CD4-positive, alpha-beta memory T cell (primary cell): ENCODE data around the gene SUPT5H. TPM values are rescaled to one million over a fixed set of nuclear protein-coding genes. Genes with fewer than 3 reads are reported as not detected.
A peak's percentile ranks its signal among the peaks of the same experiment; 100 is the strongest.

ENCODE experiments used
- CTCF ChIA-PET: fragments of 350-600 bp; sonication (Branson Sonifier 250); formaldehyde crosslinking; loops from one replicate; lab custom pipeline; 2021; ENCODE audit warnings: inconsistent platforms; ENCODE audit not compliant: partially characterized antibody; lab: Charles Lee
- POLR2A ChIA-PET: fragments of 350-600 bp; sonication (Branson Sonifier 250); formaldehyde crosslinking; loops from one replicate; lab custom pipeline; 2021; ENCODE audit not compliant: partially characterized antibody; lab: Charles Lee
- DNase-seq, 5 donors: peaks; one replicate each; pipeline versions ENCODE4 v3.0.0 to v3.0.0-alpha.2; 2020 to 2022; ENCODE audit warnings: mixed read lengths in 1 of 5
- H3K27ac ChIP-seq: one replicate; pipeline ENCODE4 v1.7.0; 2013; ENCODE audit warnings: low read depth, low read length
- H3K27me3 ChIP-seq: 2 replicates; pipeline ENCODE4 v1.7.0; 2013; ENCODE audit warnings: mild to moderate bottlenecking, low read length, moderate library complexity; ENCODE audit not compliant: insufficient read depth
- H3K36me3 ChIP-seq: 2 replicates; pipeline ENCODE4 v1.7.0; 2013; ENCODE audit warnings: mild to moderate bottlenecking, low read length, moderate library complexity; ENCODE audit not compliant: insufficient read depth
- H3K4me1 ChIP-seq: 2 replicates; pipeline ENCODE4 v1.7.0; 2013; ENCODE audit warnings: mild to moderate bottlenecking, low read length, moderate library complexity; ENCODE audit not compliant: insufficient read depth
- H3K4me3 ChIP-seq, 2 donors: one replicate each; pipeline ENCODE4 v1.7.0; 2013; ENCODE audit warnings: low read length in 2 of 2, mild to moderate bottlenecking in 1 of 2
- H3K9me3 ChIP-seq, 2 donors: one replicate each; pipeline ENCODE4 v1.7.0; 2013; ENCODE audit warnings: low read length in 2 of 2, control low read depth in 1 of 2; ENCODE audit not compliant: control insufficient read depth in 1 of 2
- H3K27ac Mint-ChIP-seq, 7 donors: one replicate each; pipeline ENCODE4 v1.8.0; 2020 to 2021; ENCODE audit warnings: mixed read lengths in 7 of 7, mild to moderate bottlenecking in 6 of 7, inconsistent platforms in 3 of 7, moderate library complexity in 3 of 7
- H3K27me3 Mint-ChIP-seq, 2 donors: one replicate each; pipeline ENCODE4 v1.8.0; 2020 to 2021; ENCODE audit warnings: mixed read lengths in 2 of 2
- H3K36me3 Mint-ChIP-seq, 2 donors: one replicate each; pipeline ENCODE4 v1.8.0; 2020 to 2021; ENCODE audit warnings: mixed read lengths in 2 of 2, inconsistent platforms in 1 of 2, mild to moderate bottlenecking in 1 of 2
- H3K4me1 Mint-ChIP-seq, 4 donors: one replicate each; pipeline ENCODE4 v1.8.0; 2020 to 2021; ENCODE audit warnings: mixed read lengths in 4 of 4, mild to moderate bottlenecking in 1 of 4
- H3K4me3 Mint-ChIP-seq, 8 donors: one replicate each; pipeline ENCODE4 v1.8.0; 2020 to 2021; ENCODE audit warnings: mixed read lengths in 8 of 8, mild to moderate bottlenecking in 7 of 8, moderate library complexity in 6 of 8, inconsistent platforms in 3 of 8
- H3K9me3 Mint-ChIP-seq, 8 donors: one replicate each; pipeline ENCODE4 v1.8.0; 2020 to 2021; ENCODE audit warnings: mixed read lengths in 8 of 8, mild to moderate bottlenecking in 5 of 8, inconsistent platforms in 3 of 8, moderate library complexity in 1 of 8
- intact Hi-C: fragments of 100-400 bp; cut with micrococcal nuclease; formaldehyde crosslinking; loops from one replicate; pipeline ENCODE4 v1.15.1; 2023
- polyA plus RNA-seq, 2 donors: library from polyadenylated mRNA; unstranded; fragments of 300-500 nt; fragmentation: Illumina TruSeq; gene quantifications; one replicate each; pipeline ENCODE4 v1.2.3, GENCODE V29; 2021
- total RNA-seq, 2 experiments: library from RNA; stranded (reverse); gene quantifications; one replicate each; pipeline ENCODE4 v1.2.3, GENCODE V29; 2021

SUPT5H gene
- total and polyA plus RNA-seq, 4 experiments from 2014 or later: 47.4 to 236 (median 173) TPM

DNA sequence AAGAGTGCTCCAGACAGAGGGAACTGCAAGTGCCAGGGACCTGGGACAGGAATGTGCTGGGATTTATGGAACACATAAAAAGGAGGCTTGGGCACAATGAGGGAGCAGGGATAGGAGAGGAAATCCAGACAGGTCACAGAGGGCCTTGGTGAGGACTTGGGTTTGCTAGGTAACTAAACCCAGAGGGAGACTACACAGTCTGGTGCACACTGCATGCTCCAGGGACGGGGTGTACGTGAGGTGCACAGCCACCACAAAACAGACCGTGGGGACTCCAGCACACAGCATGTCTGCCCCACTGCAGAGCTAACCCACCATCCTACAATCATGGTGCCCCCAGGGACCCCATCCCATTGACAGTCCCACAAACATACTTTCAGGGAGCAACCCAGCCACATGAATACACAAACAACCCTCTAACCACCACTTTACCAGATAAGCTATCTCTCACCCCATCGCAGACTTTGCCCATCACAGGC lies 44.3 kb upstream of the SUPT5H start:
- H3K4me1 ChIP-seq: peaks cover 84% of the 10 kb centered on the region
- ChIA-PET POLR2A (interaction anchor here (0.7 to 11.3 kb wide), 14 partner anchors 7 to 1205 kb away, joined by 3 to 384 read pairs (median 10); partner anchors contain the start of genes GMFG, MED29, PAF1 and PLEKHG2), CTCF (interaction anchor here (1.0 to 15.4 kb wide), 6 partner anchors 11 to 279 kb away, joined by 3 to 215 read pairs (median 6); partner anchors contain the start of genes GMFG, PLEKHG2 and RPS16)
- DNase-seq: no peak
- peaks cover 3% of the 10 kb centered on the region for H3K36me3 ChIP-seq
- no peaks in the 10 kb centered on the region for H3K9me3 Mint-ChIP-seq
- H3K27ac Mint-ChIP-seq: peak overlapping the region; percentile 98 to 100 (median 99)
- peaks cover 0 to 18% of the 10 kb centered on the region in 2 donors for H3K36me3 Mint-ChIP-seq
- intact Hi-C loops: loop anchor here (1.0 to 2.0 kb wide), 2 partner anchors 11 to 44 kb away; partner anchors contain the start of genes PLEKHG2 and SUPT5H
- H3K4me3 Mint-ChIP-seq: peak overlapping the region; percentile 78 to 96 (median 83)
- no peaks in the 10 kb centered on the region for H3K9me3 ChIP-seq
- peak overlapping the region in 1 of 2 donors; percentile 13 for H3K4me3 ChIP-seq
- H3K27me3 Mint-ChIP-seq: no peaks in the 10 kb centered on the region
- no peaks in the 10 kb centered on the region for H3K27me3 ChIP-seq
- H3K4me1 Mint-ChIP-seq: peaks cover 36 to 89% (median 71%) of the 10 kb centered on the region in 4 donors
- H3K27ac ChIP-seq: peak overlapping the region; percentile 100

DNA sequence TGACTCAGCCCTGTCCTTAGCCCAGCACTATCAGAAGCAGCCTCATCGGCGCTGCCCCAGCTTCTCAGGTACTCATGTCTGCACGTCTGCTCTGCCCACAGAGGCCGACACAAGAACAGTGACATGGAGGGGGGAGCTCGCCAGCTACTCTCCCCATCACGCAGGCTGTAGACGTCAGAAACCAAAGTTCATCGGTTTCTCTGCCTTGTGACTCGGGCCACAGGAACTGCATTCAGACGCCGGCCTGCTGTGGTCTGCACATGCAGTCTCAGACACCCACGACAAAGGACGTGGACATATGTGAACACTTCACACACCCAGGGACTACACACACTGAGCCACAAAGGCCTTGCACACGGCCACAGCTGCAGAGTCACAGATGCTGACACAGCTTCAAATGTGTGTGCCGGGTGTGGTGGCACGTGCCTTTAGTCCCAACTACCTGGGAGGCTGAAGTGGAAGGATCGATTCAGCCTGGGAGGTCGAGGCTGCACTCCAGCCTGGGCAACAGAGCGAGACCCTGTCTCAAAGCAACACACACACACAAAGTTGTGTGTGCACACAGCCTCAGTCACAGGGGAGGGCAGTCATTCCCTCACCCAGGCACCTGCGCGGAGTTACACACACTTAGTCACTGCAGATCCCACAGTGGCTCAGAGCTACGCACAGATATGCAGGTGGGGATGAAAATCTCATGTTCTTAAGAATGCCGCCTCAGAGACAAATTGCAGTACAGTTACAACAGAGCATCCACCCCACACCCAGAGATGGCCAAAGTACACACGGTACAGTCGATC lies 43.6 kb upstream of the SUPT5H start:
- Histone ChIP-seq H3K27ac (peak overlapping the region; percentile 100), H3K9me3 (no peaks in the 10 kb centered on the region), H3K36me3 (peaks cover 3% of the 10 kb centered on the region), H3K27me3 (no peaks in the 10 kb centered on the region), H3K4me1 (peaks cover 87% of the 10 kb centered on the region), H3K4me3 (peak overlapping the region in 1 of 2 donors; percentile 83)
- ChIA-PET POLR2A (interaction anchor here (0.7 to 11.3 kb wide), 15 partner anchors 6 to 1208 kb away, joined by 3 to 384 read pairs (median 8); partner anchors contain the start of genes GMFG, MED29, PAF1 and PLEKHG2), CTCF (interaction anchor here (1.0 to 15.4 kb wide), 6 partner anchors 10 to 279 kb away, joined by 3 to 215 read pairs (median 6); partner anchors contain the start of genes GMFG, PLEKHG2 and RPS16)
- peak; percentile 86 to 99 (median 86) for DNase-seq
- Mint-ChIP-seq H3K36me3 (peaks cover 0 to 23% of the 10 kb centered on the region in 2 donors), H3K27ac (peak overlapping the region; percentile 98 to 100 (median 99)), H3K27me3 (no peaks in the 10 kb centered on the region), H3K9me3 (peaks cover 0 to 1% (median 0%) of the 10 kb centered on the region in 8 donors), H3K4me1 (peaks cover 38 to 94% (median 74%) of the 10 kb centered on the region in 4 donors), H3K4me3 (peak overlapping the region; percentile 78 to 96 (median 83))
- intact Hi-C loops: loop anchor here (1.0 to 2.0 kb wide), 3 partner anchors 10 to 43 kb away; partner anchors contain the start of genes MED29, PAF1, PLEKHG2 and SUPT5H

DNA sequence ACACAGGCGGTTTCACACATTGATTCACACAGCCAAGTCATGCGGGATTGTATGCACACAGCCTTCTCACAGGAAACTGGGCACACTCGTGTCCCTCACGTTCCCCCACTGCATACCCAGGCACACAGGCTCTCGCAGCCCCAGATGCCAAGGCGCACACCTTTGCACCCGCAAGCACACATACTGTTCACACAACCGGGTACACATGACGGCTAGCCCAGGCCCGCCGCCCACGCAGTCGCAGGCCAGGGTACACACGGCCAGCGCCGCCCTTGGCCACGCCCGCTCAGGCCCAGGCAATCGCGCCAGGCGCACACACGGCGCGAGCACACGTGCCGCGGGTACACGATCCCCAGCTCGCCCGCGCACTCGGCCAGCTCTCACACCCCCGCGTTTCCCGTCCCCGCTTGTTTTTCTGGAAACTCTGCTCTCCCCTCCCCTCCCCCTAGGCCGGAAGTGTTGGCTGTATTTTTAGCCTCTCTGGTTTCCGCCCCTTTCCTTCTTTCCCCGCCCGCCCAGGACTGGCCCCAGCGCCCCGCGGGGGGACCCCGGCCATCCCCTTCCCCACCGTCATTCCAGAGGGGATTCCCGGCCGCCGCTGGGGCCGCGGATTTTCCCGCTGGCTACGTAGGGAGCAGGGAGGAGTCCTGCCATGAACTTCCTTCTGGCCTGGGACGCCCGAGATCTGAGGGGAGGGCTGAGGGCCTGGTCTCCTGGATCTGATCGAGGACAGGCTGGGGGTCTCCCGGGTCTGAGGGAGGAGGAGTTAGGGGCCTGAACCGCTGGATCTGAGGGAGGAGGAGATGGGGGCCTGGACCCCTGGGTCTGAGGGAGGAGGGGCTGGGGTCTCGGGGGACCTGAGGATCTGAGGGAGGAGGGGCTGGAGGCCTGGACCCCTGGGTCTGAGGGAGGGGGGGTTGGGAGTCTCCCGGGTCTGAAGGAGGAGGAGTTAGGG lies 42.8 kb upstream of the SUPT5H start:
- Mint-ChIP-seq H3K36me3 (peaks cover 4 to 26% of the 10 kb centered on the region in 2 donors), H3K4me1 (peaks cover 38 to 95% (median 68%) of the 10 kb centered on the region in 4 donors), H3K27ac (peak overlapping the region; percentile 98 to 100 (median 99)), H3K9me3 (peaks cover 0 to 6% (median 0%) of the 10 kb centered on the region in 8 donors), H3K27me3 (no peaks in the 10 kb centered on the region), H3K4me3 (peak overlapping the region; percentile 78 to 96 (median 83))
- peak; percentile 78 to 94 (median 81) for DNase-seq
- H3K9me3 ChIP-seq: no peaks in the 10 kb centered on the region
- ChIA-PET CTCF (interaction anchor here (1.7 to 15.4 kb wide), 2 partner anchors 9 to 38 kb away, joined by 6 to 215 read pairs; partner anchors contain the start of gene PLEKHG2), POLR2A (interaction anchor here (0.9 to 11.3 kb wide), 15 partner anchors 9 to 1207 kb away, joined by 3 to 384 read pairs (median 8); partner anchors contain the start of genes GMFG, MED29, PAF1 and PLEKHG2)
- peaks cover 2% of the 10 kb centered on the region for H3K36me3 ChIP-seq
- peak overlapping the region; percentile 100 for H3K27ac ChIP-seq
- H3K27me3 ChIP-seq: no peaks in the 10 kb centered on the region
- intact Hi-C loops: loop anchor here (1.0 kb wide), 1 partner anchor 11 kb away; the partner anchor contains the start of genes MED29 and PAF1
- peaks cover 82% of the 10 kb centered on the region for H3K4me1 ChIP-seq
- peak overlapping the region; percentile 73 to 83 for H3K4me3 ChIP-seq

DNA sequence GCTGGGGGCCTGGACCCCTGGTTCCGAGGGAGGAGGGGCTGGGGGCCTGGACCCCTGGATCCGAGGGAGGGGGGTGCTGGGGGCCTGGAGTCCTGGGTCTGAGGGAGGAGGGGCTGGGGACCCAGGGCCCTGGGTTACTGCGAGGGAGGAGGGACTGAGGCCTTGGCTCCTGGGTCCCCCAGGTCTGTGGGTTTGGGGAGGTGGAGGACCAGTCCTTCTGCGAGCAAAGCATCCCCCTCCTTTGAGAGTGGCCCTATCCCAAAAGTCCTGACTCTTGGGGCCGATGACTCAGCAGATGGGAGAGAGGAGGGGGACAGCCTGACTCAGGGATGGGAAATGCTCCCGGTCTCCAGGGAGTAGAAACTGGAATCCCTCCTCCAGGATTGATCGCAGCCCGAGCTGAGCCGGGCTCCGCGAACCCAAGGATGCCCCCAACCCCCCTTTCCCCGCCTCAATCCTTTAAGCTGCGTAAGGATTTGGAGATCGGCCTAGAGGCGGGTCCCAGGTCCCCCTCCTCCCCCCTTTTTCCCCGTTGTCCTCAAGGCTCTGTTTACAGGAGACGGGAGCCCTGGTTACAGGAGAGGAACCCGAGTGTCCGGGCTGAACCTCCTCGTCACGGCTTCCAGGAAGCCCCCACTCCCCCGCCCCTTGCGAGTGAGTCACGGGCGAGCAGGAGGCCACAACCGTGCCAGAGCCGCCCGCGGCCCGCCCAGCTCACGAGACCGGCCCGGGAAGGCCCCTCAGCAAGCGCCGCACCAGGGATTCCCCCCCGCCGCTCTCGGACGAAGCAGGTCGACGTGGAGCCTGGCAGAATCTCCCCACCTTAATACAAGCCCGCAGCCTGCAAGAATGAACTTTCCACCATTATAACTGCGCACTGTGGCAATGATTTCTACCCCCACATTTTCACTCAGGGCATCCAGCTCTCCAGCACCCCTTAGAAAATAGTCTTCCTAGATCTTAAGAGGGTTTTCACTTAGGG lies 41.8 kb upstream of the SUPT5H start:
- H3K27me3 ChIP-seq: no peaks in the 10 kb centered on the region
- Mint-ChIP-seq H3K4me3 (peak overlapping the region; percentile 78 to 96 (median 83)), H3K4me1 (peaks cover 35 to 94% (median 60%) of the 10 kb centered on the region in 4 donors), H3K27ac (peak overlapping the region; percentile 98 to 100 (median 99)), H3K27me3 (no peaks in the 10 kb centered on the region), H3K36me3 (peaks cover 14 to 32% of the 10 kb centered on the region in 2 donors), H3K9me3 (peaks cover 0 to 8% (median 0%) of the 10 kb centered on the region in 8 donors)
- DNase-seq: peak; percentile 94 to 100 (median 96)
- intact Hi-C loops: no loop called here
- CTCF ChIA-PET: interaction anchor here (15.4 kb wide), 1 partner anchor 8 kb away, joined by 215 read pairs; the partner anchor contains the start of gene PLEKHG2
- H3K27ac ChIP-seq: peak overlapping the region; percentile 100
- H3K4me3 ChIP-seq: peak overlapping the region; percentile 73 to 83
- no peaks in the 10 kb centered on the region for H3K9me3 ChIP-seq
- peaks cover 75% of the 10 kb centered on the region for H3K4me1 ChIP-seq
- POLR2A ChIA-PET: interaction anchor here (0.5 to 11.3 kb wide), 12 partner anchors 8 to 1206 kb away, joined by 3 to 384 read pairs (median 11); partner anchors contain the start of genes GMFG, MED29, PAF1 and PLEKHG2
- H3K36me3 ChIP-seq: peaks cover 12% of the 10 kb centered on the region

DNA sequence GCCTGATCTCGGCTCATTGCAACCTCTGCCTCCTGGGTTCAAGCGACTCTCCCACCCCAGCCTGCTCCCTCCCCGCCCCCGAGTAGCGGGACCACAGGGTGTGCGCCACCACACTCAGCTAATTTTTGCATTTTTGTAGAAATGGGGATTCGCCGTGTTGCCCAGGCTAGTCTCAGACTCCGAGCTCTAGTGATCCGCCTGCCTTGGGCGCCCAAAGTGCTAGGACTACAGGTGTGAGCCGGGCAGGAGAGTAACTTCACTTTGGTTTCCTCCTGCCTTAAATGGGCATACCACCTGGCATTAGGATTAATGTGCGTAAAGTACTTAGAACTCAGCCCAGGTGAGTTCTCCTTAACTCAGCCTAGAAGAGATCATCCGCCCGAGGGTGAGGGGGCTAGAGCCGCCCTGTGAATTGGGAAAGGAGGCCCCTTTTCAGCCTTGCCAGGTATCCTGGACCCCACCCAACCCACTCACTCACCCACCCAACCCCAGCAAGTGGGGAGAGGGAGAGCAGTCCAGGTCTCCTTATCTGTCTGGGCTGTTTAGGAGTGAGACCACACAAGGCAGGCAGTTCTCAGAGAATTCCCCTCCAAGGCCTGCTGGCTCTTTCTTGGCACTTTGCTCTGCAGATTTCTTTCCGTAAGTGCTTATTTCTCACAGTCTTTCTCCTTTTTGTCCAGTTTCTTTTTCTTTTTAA lies 40.0 kb upstream of the SUPT5H start:
- peaks cover 14% of the 10 kb centered on the region for H3K36me3 ChIP-seq
- no peak overlapping the region for H3K4me3 ChIP-seq
- Mint-ChIP-seq H3K27me3 (no peaks in the 10 kb centered on the region), H3K4me1 (peaks cover 35 to 95% (median 53%) of the 10 kb centered on the region in 4 donors), H3K27ac (peak overlapping the region; percentile 98 to 100 (median 99)), H3K4me3 (peak overlapping the region; percentile 55 to 96 (median 90)), H3K36me3 (peaks cover 22 to 44% of the 10 kb centered on the region in 2 donors), H3K9me3 (peaks cover 0 to 10% (median 0%) of the 10 kb centered on the region in 8 donors)
- H3K27me3 ChIP-seq: no peaks in the 10 kb centered on the region
- peak overlapping the region; percentile 100 for H3K27ac ChIP-seq
- no peaks in the 10 kb centered on the region for H3K9me3 ChIP-seq
- DNase-seq: peak in 3 of 5 donors; percentile 22 to 57 (median 27)
- POLR2A ChIA-PET: interaction anchor here (1.0 to 11.3 kb wide), 7 partner anchors 9 to 1015 kb away, joined by 3 to 181 read pairs (median 14); partner anchors contain the start of genes GMFG, MED29, PAF1 and RPS16
- intact Hi-C loops: no loop called here
- CTCF ChIA-PET: interaction anchor here (4.3 kb wide), 1 partner anchor 8 kb away, joined by 54 read pairs; no protein-coding TSS in a partner anchor
- H3K4me1 ChIP-seq: peaks cover 66% of the 10 kb centered on the region
